Inflammatory macrophage treated with lipopolysaccharide for 1 hour (primary cell): Measurements from ENCODE around the gene INO80D.
"Not testable (repeated sequence)": the region's sequence is repeated elsewhere in the genome, so short reads cannot be mapped to it uniquely, and the experiment has no call there.

Experiments
- DNase-seq, 2 donors: peaks; one replicate each; pipeline ENCODE4 v3.0.0-alpha.2; 2020 to 2022

INO80D gene

GRCh38 chr2:206082298-206082843 lies 3.6 kb downstream of the INO80D start:
- no peak for DNase-seq

GRCh38 chr2:206080927-206081326 lies 5.0 kb downstream of the INO80D start:
- DNase-seq: no peak

- no peak for DNase-seq
Observed at GRCh38 chr2:206079699-206080465, 6.1 kb downstream of the INO80D start.

GRCh38 chr2:206077879-206078278 lies 8.1 kb downstream of the INO80D start:
- DNase-seq: not testable (repeated sequence)

GRCh38 chr2:206075113-206075512 lies 10.9 kb downstream of the INO80D start:
- DNase-seq: no peak

- peak in 1 of 2 donors; percentile 12 for DNase-seq
Observed at GRCh38 chr2:206071807-206072206, 14.2 kb downstream of the INO80D start.

- DNase-seq: no peak
Observed at GRCh38 chr2:206069417-206069816, 16.6 kb downstream of the INO80D start.

GRCh38 chr2:206068207-206068606 lies 17.8 kb downstream of the INO80D start:
- DNase-seq: no peak

- DNase-seq: peak; percentile 40 to 41
Observed at GRCh38 chr2:206064077-206064476, 21.9 kb downstream of the INO80D start.

GRCh38 chr2:206063635-206064034 lies 22.3 kb downstream of the INO80D start:
- no peak for DNase-seq

GRCh38 chr2:206062724-206063123 lies 23.2 kb downstream of the INO80D start:
- no peak for DNase-seq

- DNase-seq: no peak
Observed at GRCh38 chr2:206056286-206056685, 29.7 kb downstream of the INO80D start.

GRCh38 chr2:206054952-206055351 lies 31.0 kb downstream of the INO80D start:
- no peak for DNase-seq

- no peak for DNase-seq
Observed at GRCh38 chr2:206051912-206052311, 34.1 kb downstream of the INO80D start.

- DNase-seq: no peak
Observed at GRCh38 chr2:206049392-206049791, 36.6 kb downstream of the INO80D start.

GRCh38 chr2:206045251-206045650 lies 40.7 kb downstream of the INO80D start:
- no peak for DNase-seq

GRCh38 chr2:206040525-206040924 lies 45.4 kb downstream of the INO80D start:
- DNase-seq: no peak

GRCh38 chr2:206035393-206035792 lies 50.6 kb downstream of the INO80D start:
- not testable (repeated sequence) for DNase-seq

GRCh38 chr2:206033452-206033851 lies 52.5 kb downstream of the INO80D start:
- not testable (repeated sequence) for DNase-seq

- DNase-seq: no peak
Observed at GRCh38 chr2:206031950-206032567, 53.9 kb downstream of the INO80D start.

- peak; percentile 33 to 42 for DNase-seq
Observed at GRCh38 chr2:206031162-206031784, 54.7 kb downstream of the INO80D start.

GRCh38 chr2:206028101-206028500 lies 57.9 kb downstream of the INO80D start:
- no peak for DNase-seq

GRCh38 chr2:206023183-206023582 lies 62.8 kb downstream of the INO80D start:
- no peak for DNase-seq

GRCh38 chr2:206020171-206020570 lies 65.8 kb downstream of the INO80D start:
- DNase-seq: no peak
